ENCODE data around the gene OR2V2.
"Not testable (repeated sequence)": the region's sequence is repeated elsewhere in the genome, so short reads cannot be mapped to it uniquely, and the experiment has no call there.

The OR2V2 gene

DNA sequence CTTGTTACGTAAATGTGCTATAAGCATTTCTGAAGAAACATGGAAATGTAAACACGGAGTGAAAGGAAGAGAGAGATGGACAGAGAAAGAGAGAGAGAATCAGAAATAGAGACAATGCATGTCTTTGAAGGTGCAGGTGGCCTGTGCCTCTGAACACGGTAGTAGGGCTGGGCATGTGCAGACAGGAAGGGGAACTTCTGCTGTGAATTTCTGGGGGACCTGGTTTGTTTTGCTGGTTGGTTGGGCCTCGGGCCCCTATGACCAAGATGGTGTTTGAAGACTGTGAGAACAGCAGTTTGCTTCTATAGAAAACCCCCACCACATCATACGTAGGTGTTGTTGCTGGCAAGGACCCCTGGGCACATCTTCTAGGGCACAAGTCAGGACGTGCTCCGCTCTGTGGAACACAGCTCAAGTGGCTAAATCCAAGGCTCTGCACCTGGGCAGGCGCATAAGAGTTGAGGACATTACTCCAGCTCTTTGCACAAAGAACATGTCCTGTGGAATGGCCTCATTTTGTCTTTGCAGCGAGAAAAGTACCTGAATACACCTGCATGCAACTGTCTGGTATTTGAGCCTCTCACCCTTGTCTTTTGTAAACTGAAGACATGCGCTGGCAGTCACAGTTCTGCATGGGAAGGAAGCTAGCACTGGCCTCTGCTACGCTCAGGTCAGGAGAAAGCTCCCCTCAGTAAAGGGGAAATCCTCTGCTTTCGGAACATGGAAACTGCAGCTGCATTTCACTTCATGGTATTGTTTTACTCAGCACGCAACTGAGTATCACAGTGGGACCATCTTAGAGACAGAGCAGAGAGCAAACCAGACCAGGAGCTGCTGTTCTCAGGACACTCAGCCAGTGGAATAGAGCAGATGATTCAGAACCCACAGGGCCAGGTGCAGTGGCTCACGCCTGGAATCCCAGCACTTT lies 2.7 kb downstream of the OR2V2 start:
- DNase-seq = no peak

GRCh38 chr5:181151146-181151545 lies 3.8 kb downstream of the OR2V2 start:
- no peak for DNase-seq

- DNase-seq = no peak
Measured at GRCh38 chr5:181152406-181152805, 5.0 kb downstream of the OR2V2 start.

DNA sequence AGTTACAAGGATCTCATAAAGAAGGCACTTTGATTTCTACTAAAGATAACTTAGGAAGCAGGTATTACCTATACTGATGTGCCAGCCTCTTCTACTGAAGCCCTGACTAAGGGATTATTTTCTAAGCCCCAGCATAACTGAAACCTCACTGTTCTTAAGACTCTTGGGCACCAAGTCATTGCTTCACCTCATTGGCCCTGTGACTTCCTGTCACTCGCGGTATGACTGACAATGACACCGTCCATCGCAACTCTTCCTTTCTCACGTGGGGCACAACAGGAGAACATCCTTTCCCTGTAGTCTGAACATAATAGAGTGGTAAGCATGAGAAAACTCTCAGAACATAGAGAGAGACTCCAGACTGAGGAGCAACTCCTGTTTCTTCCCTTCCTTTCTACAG lies 6.4 kb downstream of the OR2V2 start:
- DNase-seq = no peak

GRCh38 chr5:181156758-181157157 lies 9.4 kb downstream of the OR2V2 start:
- DNase-seq = no peak

GRCh38 chr5:181158869-181159268 lies 11.5 kb downstream of the OR2V2 start:
- DNase-seq = no peak

- no peak for DNase-seq
Measured at GRCh38 chr5:181159286-181160151, 12.1 kb downstream of the OR2V2 start.

- no peak for DNase-seq
Measured at GRCh38 chr5:181160152-181160754, 12.9 kb downstream of the OR2V2 start.

DNA sequence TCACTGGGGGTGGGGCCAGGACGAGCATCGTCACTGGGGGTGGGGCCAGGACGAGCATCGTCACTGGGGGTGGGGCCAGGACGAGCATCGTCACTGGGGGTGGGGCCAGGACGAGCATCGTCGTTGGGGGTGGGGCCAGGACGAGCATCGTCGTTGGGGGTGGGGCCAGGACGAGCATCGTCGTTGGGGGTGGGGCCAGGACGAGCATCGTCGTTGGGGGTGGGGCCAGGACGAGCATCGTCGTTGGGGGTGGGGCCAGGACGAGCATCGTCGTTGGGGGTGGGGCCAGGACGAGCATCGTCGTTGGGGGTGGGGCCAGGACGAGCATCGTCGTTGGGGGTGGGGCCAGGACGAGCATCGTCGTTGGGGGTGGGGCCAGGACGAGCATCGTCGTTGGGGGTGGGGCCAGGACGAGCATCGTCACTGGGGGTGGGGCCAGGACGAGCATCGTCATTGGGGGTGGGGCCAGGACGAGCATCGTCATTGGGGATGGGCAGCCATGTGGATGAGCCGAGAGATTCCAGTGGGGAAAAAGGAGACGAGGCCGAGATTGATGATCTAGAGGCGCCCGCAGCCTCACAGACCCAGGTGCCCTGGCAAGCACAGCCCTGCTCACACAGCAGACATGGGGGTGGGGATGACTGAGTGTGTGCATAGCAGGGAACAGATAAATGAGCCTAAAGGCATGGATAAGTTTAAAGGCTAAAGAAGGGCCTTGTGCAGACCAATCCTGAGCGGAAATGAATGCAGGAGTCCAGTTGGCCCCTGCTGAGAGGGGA lies 13.6 kb downstream of the OR2V2 start:
- not testable (repeated sequence) for DNase-seq

DNA sequence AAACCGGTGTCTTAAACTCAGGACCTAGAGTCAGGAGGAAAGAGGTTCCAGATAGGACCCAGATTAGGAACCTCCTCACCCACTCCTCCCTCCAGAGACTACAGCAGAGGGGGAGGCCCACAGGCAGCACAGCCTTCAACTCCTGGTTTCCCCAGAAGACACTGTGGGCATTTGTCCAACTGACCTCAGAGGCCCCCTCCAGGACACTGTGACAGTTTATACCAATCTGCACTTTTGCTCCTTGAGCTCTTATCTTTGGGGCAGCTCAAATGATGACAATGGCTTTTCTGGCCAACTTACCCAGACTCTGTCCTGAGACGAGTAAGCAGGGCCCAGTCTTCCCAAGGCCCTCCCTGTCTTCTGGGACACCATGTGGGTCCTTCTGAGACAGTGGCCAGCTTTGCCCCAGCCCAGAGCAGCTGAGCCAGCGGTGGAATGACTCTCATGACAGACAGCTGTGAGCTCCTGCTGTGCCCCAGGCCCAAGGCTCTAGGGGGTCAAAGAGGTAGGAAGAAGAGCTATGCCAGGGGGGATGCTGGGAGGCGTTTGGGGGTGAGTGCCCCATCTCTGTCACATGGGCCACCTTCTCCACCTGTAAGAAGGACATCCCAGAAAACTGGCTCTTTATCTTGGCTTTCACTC lies 14.3 kb downstream of the OR2V2 start:
- DNase-seq = no peak

GRCh38 chr5:181163487-181164075 lies 16.2 kb downstream of the OR2V2 start:
- DNase-seq = peak; percentile 37

- no peak for DNase-seq
Measured at GRCh38 chr5:181164076-181164952, 16.9 kb downstream of the OR2V2 start.

GRCh38 chr5:181166812-181167733 lies 19.7 kb downstream of the OR2V2 start:
- DNase-seq = no peak

- no peak for DNase-seq
Measured at GRCh38 chr5:181167814-181168488, 20.6 kb downstream of the OR2V2 start.

DNA sequence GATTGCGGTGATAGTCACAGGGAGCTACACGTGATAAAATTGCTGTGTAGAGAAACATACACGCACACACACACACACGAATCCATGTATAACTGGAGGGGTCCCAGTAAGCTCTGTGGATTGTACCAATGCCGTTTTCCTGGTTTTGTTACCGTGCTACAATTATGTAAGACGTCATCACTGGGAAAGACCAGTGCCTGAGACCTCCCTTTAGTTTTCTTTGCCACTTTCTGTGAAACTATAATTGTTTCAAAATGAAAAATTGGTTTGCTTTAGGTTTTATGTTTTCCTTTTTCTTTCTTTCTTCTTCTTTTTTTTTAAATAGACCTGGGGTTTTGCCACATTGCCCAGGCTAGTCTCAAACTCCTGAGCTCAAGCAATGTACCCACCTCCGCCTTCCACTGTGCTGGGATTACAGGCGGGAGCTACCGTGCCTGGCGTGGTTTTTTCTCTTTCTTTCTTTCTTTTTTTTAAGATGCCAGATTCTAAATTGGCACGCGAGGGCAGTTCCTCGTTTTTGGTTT lies 21.3 kb downstream of the OR2V2 start:
- no peak for DNase-seq

GRCh38 chr5:181169459-181170236 lies 22.3 kb downstream of the OR2V2 start:
- DNase-seq = not testable (repeated sequence)

DNA sequence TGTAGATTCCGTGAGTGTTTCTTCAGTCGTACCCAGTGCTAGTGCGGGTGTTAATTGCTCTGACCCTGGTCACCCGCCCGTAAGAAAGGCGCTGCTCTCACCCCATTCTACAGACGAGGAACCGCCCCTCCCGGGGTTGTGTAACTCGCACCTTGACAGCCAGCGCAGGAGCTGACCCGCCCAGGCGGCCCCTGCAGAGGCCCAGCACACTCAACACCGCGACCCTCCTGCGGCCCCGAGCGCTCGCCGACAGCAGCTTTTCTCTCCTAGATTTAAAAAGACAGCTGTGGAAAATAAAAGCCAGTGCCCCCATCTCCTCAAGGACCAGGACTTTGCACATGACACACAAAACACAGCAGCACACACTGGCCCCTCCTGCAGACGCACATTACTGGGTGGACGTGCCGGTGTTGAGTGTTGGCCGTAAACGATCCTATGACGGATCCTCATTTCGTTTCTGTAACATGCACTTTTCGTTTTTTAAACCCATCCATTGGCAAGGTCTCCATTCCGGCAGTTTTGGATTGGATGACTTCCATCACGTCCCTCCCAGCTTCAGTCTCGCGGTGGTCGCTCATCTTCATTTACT lies 22.9 kb downstream of the OR2V2 start:
- no peak for DNase-seq

All from SIG-M5 (cell line).